NK-92 (cell line): ENCODE results near the gene MAPK8IP2.
"Not testable (repeated sequence)": the region's sequence is repeated elsewhere in the genome, so short reads cannot be mapped to it uniquely, and the experiment has no call there.

Experiments used
- DNase-seq: peaks from one replicate; lab custom pipeline; 2025; ENCODE audit not compliant: unreplicated experiment; lab: John Stamatoyannopoulos, UW

The MAPK8IP2 gene

GRCh38 chr22:50612528-50613221 is 12.1 kb downstream of the MAPK8IP2 start:
- no peak for DNase-seq

- DNase-seq = no peak
Measured at GRCh38 chr22:50613291-50613981, 12.8 kb downstream of the MAPK8IP2 start.

- DNase-seq = not testable (repeated sequence)
Measured at GRCh38 chr22:50614296-50614695, 13.7 kb downstream of the MAPK8IP2 start.

- DNase-seq = no peak
Measured at GRCh38 chr22:50620593-50621355, 20.2 kb downstream of the MAPK8IP2 start.

- no peak for DNase-seq
Measured at GRCh38 chr22:50621356-50621880, 20.8 kb downstream of the MAPK8IP2 start.

- no peak for DNase-seq
Measured at GRCh38 chr22:50621948-50622722, 21.5 kb downstream of the MAPK8IP2 start.

GRCh38 chr22:50622723-50623327 is 22.2 kb downstream of the MAPK8IP2 start:
- no peak for DNase-seq

GRCh38 chr22:50624347-50625130 is 23.9 kb downstream of the MAPK8IP2 start:
- no peak for DNase-seq

GRCh38 chr22:50625131-50625567 is 24.6 kb downstream of the MAPK8IP2 start:
- DNase-seq = no peak

- DNase-seq = no peak
Measured at GRCh38 chr22:50625568-50626313, 25.1 kb downstream of the MAPK8IP2 start.

- no peak for DNase-seq
Measured at GRCh38 chr22:50626314-50626849, 25.8 kb downstream of the MAPK8IP2 start.

- no peak for DNase-seq
Measured at GRCh38 chr22:50626850-50627641, 26.5 kb downstream of the MAPK8IP2 start.

- DNase-seq = no peak
Measured at GRCh38 chr22:50627642-50628542, 27.3 kb downstream of the MAPK8IP2 start, which contains the start of gene ARSA. TSS of gene ARSA (minus strand) at chr22:50628152. CDS start at chr22:50627779, 373 bp downstream.

GRCh38 chr22:50628543-50629134 is 28.0 kb downstream of the MAPK8IP2 start:
- no peak for DNase-seq

- no peak for DNase-seq
Measured at GRCh38 chr22:50630376-50630775, 29.8 kb downstream of the MAPK8IP2 start.

- no peak for DNase-seq
Measured at GRCh38 chr22:50633086-50633485, 32.5 kb downstream of the MAPK8IP2 start.
